ENCODE data around the gene CAMKMT. TPM values are rescaled to one million over a fixed set of nuclear protein-coding genes. Genes with fewer than 3 reads are reported as not detected.

CAMKMT gene
- total RNA-seq, 3 donors from 2014 or later (not counting 1 experiment from before 2014, with no cell fraction given): 18.1 to 25.0 (median 20.6) TPM

DNA sequence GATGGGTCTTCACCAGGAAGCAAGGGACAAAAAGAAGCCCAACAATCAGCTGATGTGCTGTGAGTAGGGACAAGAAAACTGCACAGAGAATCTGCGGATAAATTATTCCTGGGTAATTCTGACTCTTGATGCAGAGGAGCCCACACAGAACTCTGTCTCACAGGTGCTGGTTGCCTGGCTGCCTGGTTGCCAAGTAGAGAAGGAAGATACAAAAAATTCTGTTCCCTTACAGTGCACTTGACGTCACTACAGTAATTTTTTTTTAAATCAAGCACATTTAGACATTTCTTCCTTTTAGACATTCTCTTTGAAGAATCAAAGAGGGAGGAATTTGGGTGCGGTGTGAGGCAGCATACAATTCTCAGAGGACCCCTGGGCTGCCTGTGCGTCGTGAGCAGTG is 427.7 kb downstream of the CAMKMT start:
- DNase-seq (no peak), ATAC-seq (no peak)
- H3K36me3 Mint-ChIP-seq: no peaks in the 10 kb centered on the region
- Histone ChIP-seq H3K9me3 (ENCODE audit: control insufficient read depth, insufficient read depth, low read length) (no peaks in the 10 kb centered on the region), H3K4me3 (ENCODE audit: low read length) (no peak overlapping the region), H3K27ac (ENCODE audit: low read length) (no peak overlapping the region), H3K36me3 (ENCODE audit: control insufficient read depth, insufficient read depth, low read length) (no peaks in the 10 kb centered on the region), H3K27me3 (ENCODE audit: control insufficient read depth, insufficient read depth, low read length) (no peaks in the 10 kb centered on the region), H3K4me1 (ENCODE audit: control insufficient read depth, insufficient read depth, low read length) (no peaks in the 10 kb centered on the region)
- 66% methylated on average over 4 of the region's 5 CpGs for WGBS (ENCODE audit: insufficient coverage)
- H3K9me3 Mint-ChIP-seq: peaks cover 0 to 6% of the 10 kb centered on the region in 2 donors
- intact Hi-C loops (cut with micrococcal nuclease): no loop called here
- H3K4me3 Mint-ChIP-seq: no peak overlapping the region
- no peak overlapping the region for H3K27ac Mint-ChIP-seq
- peaks cover 14 to 26% of the 10 kb centered on the region in 2 donors for H3K27me3 Mint-ChIP-seq (ENCODE audit: low read depth in 2 of 2)
- TF ChIP-seq, protein P1, sequence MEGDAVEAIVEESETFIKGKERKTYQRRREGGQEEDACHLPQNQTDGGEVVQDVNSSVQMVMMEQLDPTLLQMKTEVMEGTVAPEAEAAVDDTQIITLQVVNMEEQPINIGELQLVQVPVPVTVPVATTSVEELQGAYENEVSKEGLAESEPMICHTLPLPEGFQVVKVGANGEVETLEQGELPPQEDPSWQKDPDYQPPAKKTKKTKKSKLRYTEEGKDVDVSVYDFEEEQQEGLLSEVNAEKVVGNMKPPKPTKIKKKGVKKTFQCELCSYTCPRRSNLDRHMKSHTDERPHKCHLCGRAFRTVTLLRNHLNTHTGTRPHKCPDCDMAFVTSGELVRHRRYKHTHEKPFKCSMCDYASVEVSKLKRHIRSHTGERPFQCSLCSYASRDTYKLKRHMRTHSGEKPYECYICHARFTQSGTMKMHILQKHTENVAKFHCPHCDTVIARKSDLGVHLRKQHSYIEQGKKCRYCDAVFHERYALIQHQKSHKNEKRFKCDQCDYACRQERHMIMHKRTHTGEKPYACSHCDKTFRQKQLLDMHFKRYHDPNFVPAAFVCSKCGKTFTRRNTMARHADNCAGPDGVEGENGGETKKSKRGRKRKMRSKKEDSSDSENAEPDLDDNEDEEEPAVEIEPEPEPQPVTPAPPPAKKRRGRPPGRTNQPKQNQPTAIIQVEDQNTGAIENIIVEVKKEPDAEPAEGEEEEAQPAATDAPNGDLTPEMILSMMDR (IDR thresholded peaks at IDR 0.05): no peak
- no peaks in the 10 kb centered on the region for H3K4me1 Mint-ChIP-seq

DNA sequence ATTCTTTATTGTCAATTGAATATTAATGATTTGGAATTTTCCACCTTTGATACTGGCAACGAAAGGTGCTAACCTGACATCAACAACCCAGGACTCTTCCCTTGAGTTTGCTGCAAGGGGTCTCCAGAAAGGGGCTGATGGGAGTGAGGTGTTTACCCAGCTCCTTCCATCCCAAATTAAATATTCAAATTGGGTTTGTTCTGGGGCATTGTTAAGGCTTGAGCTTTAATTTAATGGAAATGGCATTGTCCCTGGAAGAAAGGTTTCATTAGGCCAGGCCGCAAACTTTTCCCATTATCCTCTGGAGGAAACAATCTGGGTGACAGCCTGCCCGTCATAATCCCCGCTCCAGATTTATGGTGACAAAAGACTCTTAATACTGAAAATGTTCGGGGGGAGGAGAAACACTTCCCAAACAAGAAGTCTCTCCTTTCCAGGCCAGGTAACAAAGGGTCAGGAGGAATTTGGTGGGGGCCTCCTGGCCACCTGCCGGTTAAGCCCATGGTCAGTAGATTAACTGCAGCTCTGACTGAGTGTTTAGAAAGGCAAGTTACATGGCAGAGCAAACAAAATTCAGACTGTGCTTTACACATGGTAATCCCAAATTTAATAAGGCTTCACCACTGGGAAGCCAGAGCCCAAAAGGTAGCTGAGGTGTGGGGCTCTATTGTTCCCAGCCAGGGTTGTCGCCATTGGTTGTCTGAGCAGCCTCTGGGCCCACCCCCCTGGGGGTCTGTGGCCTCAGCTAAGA is 428.4 kb downstream of the CAMKMT start:
- Mint-ChIP-seq H3K36me3 (no peaks in the 10 kb centered on the region), H3K4me3 (no peak overlapping the region), H3K9me3 (peaks cover 0 to 6% of the 10 kb centered on the region in 2 donors), H3K27ac (no peak overlapping the region), H3K27me3 (ENCODE audit: low read depth in 2 of 2) (peaks cover 14 to 33% of the 10 kb centered on the region in 2 donors), H3K4me1 (no peaks in the 10 kb centered on the region)
- intact Hi-C loops (cut with micrococcal nuclease): no loop called here
- Histone ChIP-seq H3K27ac (ENCODE audit: low read length) (no peak overlapping the region), H3K36me3 (ENCODE audit: control insufficient read depth, insufficient read depth, low read length) (no peaks in the 10 kb centered on the region), H3K4me3 (ENCODE audit: low read length) (no peak overlapping the region), H3K4me1 (ENCODE audit: control insufficient read depth, insufficient read depth, low read length) (no peaks in the 10 kb centered on the region), H3K9me3 (ENCODE audit: control insufficient read depth, insufficient read depth, low read length) (no peaks in the 10 kb centered on the region), H3K27me3 (ENCODE audit: control insufficient read depth, insufficient read depth, low read length) (no peaks in the 10 kb centered on the region)
- DNase-seq: no peak
- TF ChIP-seq, protein P1 (IDR thresholded peaks at IDR 0.05): no peak
- ATAC-seq: no peak
- WGBS (ENCODE audit: insufficient coverage): 84% methylated on average over 6 of the region's 7 CpGs

DNA sequence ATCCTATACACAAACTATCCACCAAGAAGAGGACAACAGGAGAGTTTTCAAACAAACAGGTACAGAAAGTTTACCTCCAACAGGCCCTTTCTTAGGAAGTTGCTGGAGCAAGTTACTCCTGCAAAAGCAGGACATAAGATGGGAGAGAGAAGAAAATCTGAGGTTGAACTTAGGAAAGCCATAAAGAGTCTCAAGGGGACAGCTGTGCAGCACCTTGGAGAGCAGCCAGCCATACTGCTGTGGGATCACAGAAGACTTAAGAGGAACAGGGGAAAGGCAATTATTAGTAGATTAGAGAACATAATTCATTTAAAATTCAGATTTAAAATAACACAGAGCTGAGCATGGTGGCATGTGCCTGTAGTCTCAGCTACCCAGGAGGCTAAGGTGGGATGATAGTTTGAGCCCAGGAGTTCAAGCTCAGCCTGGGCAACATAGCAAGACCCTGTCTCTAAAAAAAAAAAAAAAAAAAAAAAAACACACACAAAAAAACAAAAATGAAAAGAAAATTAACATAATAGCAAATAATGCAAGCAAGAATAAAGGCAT is 431.6 kb downstream of the CAMKMT start:
- H3K4me3 ChIP-seq (ENCODE audit: low read length): no peak overlapping the region
- H3K36me3 ChIP-seq (ENCODE audit: control insufficient read depth, insufficient read depth, low read length): no peaks in the 10 kb centered on the region
- Mint-ChIP-seq H3K4me1 (no peaks in the 10 kb centered on the region), H3K4me3 (no peak overlapping the region), H3K27ac (no peak overlapping the region), H3K9me3 (peaks cover 2 to 9% of the 10 kb centered on the region in 2 donors), H3K36me3 (no peaks in the 10 kb centered on the region), H3K27me3 (ENCODE audit: low read depth in 2 of 2) (peaks cover 18 to 44% of the 10 kb centered on the region in 2 donors)
- DNase-seq (no peak), ATAC-seq (no peak)
- H3K27ac ChIP-seq (ENCODE audit: low read length): no peak overlapping the region
- TF ChIP-seq, protein P1 (IDR thresholded peaks at IDR 0.05): no peak
- intact Hi-C loops (cut with micrococcal nuclease): no loop called here
- H3K27me3 ChIP-seq (ENCODE audit: control insufficient read depth, insufficient read depth, low read length): no peaks in the 10 kb centered on the region
- H3K4me1 ChIP-seq (ENCODE audit: control insufficient read depth, insufficient read depth, low read length): no peaks in the 10 kb centered on the region
- no peaks in the 10 kb centered on the region for H3K9me3 ChIP-seq (ENCODE audit: control insufficient read depth, insufficient read depth, low read length)
